SJCRH30 (cell line): ENCODE data around the gene SMARCB1. TPM values are rescaled to one million over a fixed set of nuclear protein-coding genes. Genes with fewer than 3 reads are reported as not detected.
A peak's percentile ranks its signal among the peaks of the same experiment; 100 is the strongest.
"Not testable (repeated sequence)": the region's sequence is repeated elsewhere in the genome, so short reads cannot be mapped to it uniquely, and the experiment has no call there.

Source experiments
- DNase-seq, 2 experiments: peaks; one replicate each; pipeline ENCODE4 v3.0.0-alpha.2; 2015 to 2020
- H3K27ac ChIP-seq: fragments of 250-450 bp; sonication (Bioruptor Pico); 2 replicates; pipeline ENCODE4 v1.5.1; 2020; ENCODE audit warnings: mild to moderate bottlenecking, moderate library complexity
- H3K27me3 ChIP-seq: fragments of 250-450 bp; sonication (Bioruptor Pico); 2 replicates; pipeline ENCODE4 v1.5.1; 2020; ENCODE audit warnings: mild to moderate bottlenecking, moderate library complexity
- H3K36me3 ChIP-seq: fragments of 250-450 bp; sonication (Bioruptor Pico); 2 replicates; pipeline ENCODE4 v1.5.1; 2020; ENCODE audit warnings: mild to moderate bottlenecking, moderate library complexity
- H3K4me1 ChIP-seq: fragments of 250-450 bp; sonication (Bioruptor Pico); 2 replicates; pipeline ENCODE4 v1.5.1; 2020; ENCODE audit warnings: mild to moderate bottlenecking, moderate library complexity
- H3K4me3 ChIP-seq: fragments of 250-450 bp; sonication (Bioruptor Pico); 2 replicates; pipeline ENCODE4 v1.5.1; 2020; ENCODE audit warnings: mild to moderate bottlenecking, moderate library complexity
- H3K9me3 ChIP-seq: fragments of 250-450 bp; sonication (Bioruptor Pico); replicated peaks from 2 replicates; pipeline ENCODE4 v1.5.1; 2020; ENCODE audit warnings: mild to moderate bottlenecking, moderate library complexity
- total RNA-seq: library from RNA; depleted of rRNA; stranded (reverse); fragments of >200 nt; shearing (Covaris generic); gene quantifications from 2 replicates; pipeline ENCODE4 v1.2.3, GENCODE V29; 2014; rRNA removed

SMARCB1 gene
- total RNA-seq, 1 experiment from 2014 or later: 119 TPM

- Histone ChIP-seq H3K27ac (no peak overlapping the region), H3K4me1 (peaks cover 10% of the 10 kb centered on the region), H3K36me3 (no peaks in the 10 kb centered on the region), H3K9me3 (no peaks in the 10 kb centered on the region), H3K27me3 (no peaks in the 10 kb centered on the region), H3K4me3 (no peak overlapping the region)
- peak; percentile 64 to 77 for DNase-seq
Observed at GRCh38 chr22:23862103-23862502, 75.3 kb downstream of the SMARCB1 start.

GRCh38 chr22:23864499-23865154, 77.9 kb downstream of the SMARCB1 start:
- H3K4me1 ChIP-seq, H3K27me3 ChIP-seq, DNase-seq, H3K27ac ChIP-seq, H3K9me3 ChIP-seq, H3K4me3 ChIP-seq, H3K36me3 ChIP-seq: not testable (repeated sequence)

- no peaks in the 10 kb centered on the region for H3K36me3 ChIP-seq
- no peak overlapping the region for H3K27ac ChIP-seq
- H3K9me3 ChIP-seq: no peaks in the 10 kb centered on the region
- DNase-seq: no peak
- no peak overlapping the region for H3K4me3 ChIP-seq
- H3K27me3 ChIP-seq: no peaks in the 10 kb centered on the region
- H3K4me1 ChIP-seq: no peaks in the 10 kb centered on the region
Observed at GRCh38 chr22:23868580-23868979, 81.8 kb downstream of the SMARCB1 start.

- no peaks in the 10 kb centered on the region for H3K4me1 ChIP-seq
- H3K36me3 ChIP-seq: no peaks in the 10 kb centered on the region
- DNase-seq: no peak
- no peak overlapping the region for H3K4me3 ChIP-seq
- H3K9me3 ChIP-seq: no peaks in the 10 kb centered on the region
- H3K27me3 ChIP-seq: no peaks in the 10 kb centered on the region
- H3K27ac ChIP-seq: no peak overlapping the region
Observed at GRCh38 chr22:23874871-23875270, 88.1 kb downstream of the SMARCB1 start.

- Histone ChIP-seq H3K4me3 (no peak overlapping the region), H3K36me3 (no peaks in the 10 kb centered on the region), H3K9me3 (no peaks in the 10 kb centered on the region), H3K4me1 (no peaks in the 10 kb centered on the region), H3K27me3 (no peaks in the 10 kb centered on the region), H3K27ac (no peak overlapping the region)
- DNase-seq: no peak
Observed at GRCh38 chr22:23875801-23876200, 89.0 kb downstream of the SMARCB1 start.

- H3K4me3 ChIP-seq: no peak overlapping the region
- DNase-seq: no peak
- no peaks in the 10 kb centered on the region for H3K36me3 ChIP-seq
- H3K27me3 ChIP-seq: no peaks in the 10 kb centered on the region
- H3K27ac ChIP-seq: no peak overlapping the region
- H3K4me1 ChIP-seq: no peaks in the 10 kb centered on the region
- no peaks in the 10 kb centered on the region for H3K9me3 ChIP-seq
Observed at GRCh38 chr22:23877566-23877965, 90.8 kb downstream of the SMARCB1 start.

GRCh38 chr22:23878219-23878618, 91.5 kb downstream of the SMARCB1 start:
- Histone ChIP-seq H3K27ac (no peak overlapping the region), H3K27me3 (no peaks in the 10 kb centered on the region), H3K36me3 (no peaks in the 10 kb centered on the region), H3K4me1 (no peaks in the 10 kb centered on the region), H3K4me3 (no peak overlapping the region), H3K9me3 (no peaks in the 10 kb centered on the region)
- no peak for DNase-seq

- H3K27me3 ChIP-seq: no peaks in the 10 kb centered on the region
- H3K9me3 ChIP-seq: no peaks in the 10 kb centered on the region
- H3K4me3 ChIP-seq: no peak overlapping the region
- no peak for DNase-seq
- H3K27ac ChIP-seq: no peak overlapping the region
- no peaks in the 10 kb centered on the region for H3K36me3 ChIP-seq
- no peaks in the 10 kb centered on the region for H3K4me1 ChIP-seq
Observed at GRCh38 chr22:23882370-23882769, 95.6 kb downstream of the SMARCB1 start.

- H3K4me3 ChIP-seq: no peak overlapping the region
- H3K9me3 ChIP-seq: no peaks in the 10 kb centered on the region
- no peaks in the 10 kb centered on the region for H3K36me3 ChIP-seq
- DNase-seq: no peak
- H3K27me3 ChIP-seq: no peaks in the 10 kb centered on the region
- no peak overlapping the region for H3K27ac ChIP-seq
- peaks cover 3% of the 10 kb centered on the region; the same call in 1 of the 2 replicates for H3K4me1 ChIP-seq
Observed at GRCh38 chr22:23883658-23884057, 96.9 kb downstream of the SMARCB1 start.

- DNase-seq: no peak
- no peaks in the 10 kb centered on the region for H3K27me3 ChIP-seq
- H3K36me3 ChIP-seq: no peaks in the 10 kb centered on the region
- no peak overlapping the region for H3K4me3 ChIP-seq
- no peak overlapping the region for H3K27ac ChIP-seq
- H3K4me1 ChIP-seq: peaks cover 3% of the 10 kb centered on the region; the same call in 1 of the 2 replicates
- no peaks in the 10 kb centered on the region for H3K9me3 ChIP-seq
Observed at GRCh38 chr22:23884140-23884539, 97.4 kb downstream of the SMARCB1 start.

Other genes starting within 250 kb of the SMARCB1 start
- 0.36 TPM in 1 of 2 replicates, not detected in the other for gene IGLL1, start 206.7 kb upstream of the SMARCB1 start, total RNA-seq
- not detected in 2 replicates for gene DRICH1, start 154.6 kb upstream of the SMARCB1 start, total RNA-seq
- gene RGL4, start 96.0 kb upstream of the SMARCB1 start, total RNA-seq: 0.03 TPM in 1 of 2 replicates, not detected in the other
- gene ZNF70, start 35.9 kb upstream of the SMARCB1 start, total RNA-seq: 6.1 and 7.1 TPM in 2 replicates
- 0.28 TPM in 1 of 2 replicates, not detected in the other for gene VPREB3, start 32.5 kb upstream of the SMARCB1 start, total RNA-seq
- gene C22orf15, start 24.0 kb upstream of the SMARCB1 start, total RNA-seq: not detected in 2 replicates
- 10.9 and 14.1 TPM in 2 replicates for gene CHCHD10, start 19.0 kb upstream of the SMARCB1 start, total RNA-seq
- gene MMP11, start 14.1 kb upstream of the SMARCB1 start, total RNA-seq: 6.6 TPM in 2 replicates
- not detected in 2 replicates for gene DERL3, start 52.0 kb downstream of the SMARCB1 start, total RNA-seq
- gene SLC2A11, start 70.9 kb downstream of the SMARCB1 start, total RNA-seq: 0.51 and 1.9 TPM in 2 replicates
- gene MIF, start 107.4 kb downstream of the SMARCB1 start, total RNA-seq: 270 and 350 TPM in 2 replicates
- gene GSTT2B, start 174.2 kb downstream of the SMARCB1 start, total RNA-seq: 14.0 and 14.9 TPM in 2 replicates
- gene DDTL, start 179.9 kb downstream of the SMARCB1 start, total RNA-seq: 3.8 and 4.5 TPM in 2 replicates
- gene DDT, start 187.5 kb downstream of the SMARCB1 start, total RNA-seq: 116 and 143 TPM in 2 replicates
- gene GSTT2, start 193.2 kb downstream of the SMARCB1 start, total RNA-seq: 0.58 and 0.75 TPM in 2 replicates
- not detected in 2 replicates for gene GSTT4, start 218.5 kb downstream of the SMARCB1 start, total RNA-seq
- 23.9 and 24.9 TPM in 2 replicates for gene CABIN1, start 224.3 kb downstream of the SMARCB1 start, total RNA-seq